ENCODE data around the gene ADGRL3. TPM values are rescaled to one million over a fixed set of nuclear protein-coding genes. Genes with fewer than 3 reads are reported as not detected.

ADGRL3 gene
- total and polyA plus RNA-seq, 2 donors (not counting 1 experiment from before 2014, with no cell fraction given): under 0.01 to 0.05 TPM

DNA sequence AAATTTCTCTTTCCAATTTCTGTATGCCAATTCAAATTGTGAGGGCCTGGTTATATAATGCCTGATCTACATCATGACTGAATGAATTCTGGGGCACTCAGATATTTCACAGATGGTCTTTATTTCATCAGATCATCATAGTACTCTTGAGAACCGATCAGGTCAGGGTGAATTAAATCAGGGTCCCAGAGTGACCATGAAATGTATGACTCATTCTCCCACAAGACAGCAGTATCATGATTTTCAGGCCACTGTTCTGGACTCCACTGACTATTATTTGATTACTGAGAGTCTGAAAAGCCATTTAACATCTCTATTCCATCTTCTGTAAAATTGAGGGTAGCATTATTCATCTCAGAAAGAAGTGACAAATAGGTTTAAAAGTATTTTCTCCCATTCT is 471.5 kb downstream of the ADGRL3 start:
- Histone ChIP-seq H3K79me2 (ENCODE audit: control insufficient read depth, insufficient read depth, low read length) (no peaks in the 10 kb centered on the region), H3K9ac (ENCODE audit: insufficient read depth, low read length) (no peak overlapping the region), H3K4me1 (ENCODE audit: control insufficient read depth, extremely low read depth, insufficient read depth, low read length) (no peaks in the 10 kb centered on the region), H3K4me2 (ENCODE audit: extremely low read depth, insufficient read depth, low read length) (no peak overlapping the region), H4K20me1 (ENCODE audit: control insufficient read depth, extremely low read depth, insufficient read depth, low read length) (no peaks in the 10 kb centered on the region), H3K27me3 (ENCODE audit: control insufficient read depth, insufficient read depth, low read length) (no peaks in the 10 kb centered on the region), H2AFZ (ENCODE audit: low read length) (no peak overlapping the region), H3K4me3 (replicated peaks in 1 of 4; ENCODE audit: control extremely low read depth in 1 of 4, insufficient read depth in 1 of 4, low read depth in 3 of 4, low read length in 4 of 4) (no peak overlapping the region), H3K27ac (ENCODE audit: insufficient read depth, low read length) (no peak overlapping the region), H3K36me3 (ENCODE audit: control insufficient read depth, insufficient read depth, low read length) (no peaks in the 10 kb centered on the region), H3K9me3 (ENCODE audit: control insufficient read depth, insufficient read depth, low read depth, low read length) (no peaks in the 10 kb centered on the region)
- TF ChIP-seq CTCF (conservative IDR thresholded peaks at IDR 0.05 in 1 of 2, IDR thresholded peaks at IDR 0.05 in 1 of 2; ENCODE audit: low read depth in 1 of 2, low read length in 2 of 2) (no peak), EZH2 (IDR thresholded peaks at IDR 0.05; ENCODE audit: low read length, missing control alignments) (no peak)
- DNase-seq (ENCODE audit: low read depth in 2 of 2): no peak

DNA sequence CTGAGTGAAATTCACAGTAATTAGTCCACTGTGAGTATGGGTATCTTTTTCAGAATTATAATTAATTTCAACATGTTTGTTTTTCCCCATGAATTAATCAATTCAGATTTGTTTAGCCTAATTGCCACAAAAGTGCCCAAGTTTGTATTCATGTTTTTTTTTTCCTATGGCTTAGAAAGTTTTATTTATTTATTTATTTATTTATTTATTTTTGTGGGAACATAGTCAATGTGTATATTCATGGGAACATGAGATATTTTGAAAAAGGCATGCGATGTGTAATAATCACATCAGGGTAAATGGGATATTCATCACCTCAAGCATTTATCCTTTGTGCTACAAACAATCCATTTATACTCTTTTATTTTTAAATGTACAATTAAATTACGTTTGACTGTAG is 475.3 kb downstream of the ADGRL3 start:
- Histone ChIP-seq H4K20me1 (ENCODE audit: control insufficient read depth, extremely low read depth, insufficient read depth, low read length) (no peaks in the 10 kb centered on the region), H3K9me3 (ENCODE audit: control insufficient read depth, insufficient read depth, low read depth, low read length) (no peaks in the 10 kb centered on the region), H3K4me1 (ENCODE audit: control insufficient read depth, extremely low read depth, insufficient read depth, low read length) (no peaks in the 10 kb centered on the region), H3K9ac (ENCODE audit: insufficient read depth, low read length) (no peak overlapping the region), H3K4me3 (replicated peaks in 1 of 4; ENCODE audit: control extremely low read depth in 1 of 4, insufficient read depth in 1 of 4, low read depth in 3 of 4, low read length in 4 of 4) (no peak overlapping the region), H3K4me2 (ENCODE audit: extremely low read depth, insufficient read depth, low read length) (no peak overlapping the region), H3K27ac (ENCODE audit: insufficient read depth, low read length) (no peak overlapping the region), H3K79me2 (ENCODE audit: control insufficient read depth, insufficient read depth, low read length) (no peaks in the 10 kb centered on the region), H2AFZ (ENCODE audit: low read length) (no peak overlapping the region), H3K36me3 (ENCODE audit: control insufficient read depth, insufficient read depth, low read length) (no peaks in the 10 kb centered on the region), H3K27me3 (ENCODE audit: control insufficient read depth, insufficient read depth, low read length) (no peaks in the 10 kb centered on the region)
- DNase-seq (ENCODE audit: low read depth in 2 of 2): no peak
- no peak for TF ChIP-seq EZH2 (IDR thresholded peaks at IDR 0.05; ENCODE audit: low read length, missing control alignments)
- TF ChIP-seq CTCF (conservative IDR thresholded peaks at IDR 0.05 in 1 of 2, IDR thresholded peaks at IDR 0.05 in 1 of 2; ENCODE audit: low read depth in 1 of 2, low read length in 2 of 2): no peak

- no peak overlapping the region for H3K4me3 ChIP-seq (replicated peaks in 1 of 4; ENCODE audit: control extremely low read depth in 1 of 4, insufficient read depth in 1 of 4, low read depth in 3 of 4, low read length in 4 of 4)
- H3K4me1 ChIP-seq (ENCODE audit: control insufficient read depth, extremely low read depth, insufficient read depth, low read length): no peaks in the 10 kb centered on the region
- H3K9ac ChIP-seq (ENCODE audit: insufficient read depth, low read length): no peak overlapping the region
- H3K79me2 ChIP-seq (ENCODE audit: control insufficient read depth, insufficient read depth, low read length): no peaks in the 10 kb centered on the region
- H3K27me3 ChIP-seq (ENCODE audit: control insufficient read depth, insufficient read depth, low read length): no peaks in the 10 kb centered on the region
- H3K9me3 ChIP-seq (ENCODE audit: control insufficient read depth, insufficient read depth, low read depth, low read length): no peaks in the 10 kb centered on the region
- no peak overlapping the region for H2AFZ ChIP-seq (ENCODE audit: low read length)
- no peak for DNase-seq (ENCODE audit: low read depth in 2 of 2)
- H3K36me3 ChIP-seq (ENCODE audit: control insufficient read depth, insufficient read depth, low read length): no peaks in the 10 kb centered on the region
- H4K20me1 ChIP-seq (ENCODE audit: control insufficient read depth, extremely low read depth, insufficient read depth, low read length): no peaks in the 10 kb centered on the region
- no peak for TF ChIP-seq EZH2 (IDR thresholded peaks at IDR 0.05; ENCODE audit: low read length, missing control alignments)
- TF ChIP-seq CTCF (conservative IDR thresholded peaks at IDR 0.05 in 1 of 2, IDR thresholded peaks at IDR 0.05 in 1 of 2; ENCODE audit: low read depth in 1 of 2, low read length in 2 of 2): no peak
- no peak overlapping the region for H3K4me2 ChIP-seq (ENCODE audit: extremely low read depth, insufficient read depth, low read length)
- no peak overlapping the region for H3K27ac ChIP-seq (ENCODE audit: insufficient read depth, low read length)
Observed at GRCh38 chr4:61678297-61678696, 478.2 kb downstream of the ADGRL3 start.
